GM12878 (cell line): ENCODE results near the gene PTTG1. TPM values are rescaled to one million over a fixed set of nuclear protein-coding genes. Genes with fewer than 3 reads are reported as not detected.
A peak's percentile ranks its signal among the peaks of the same experiment; 100 is the strongest.

Experiments
- ATAC-seq: fragments of 200-7000 bp; cut with Tn5 transposase; 3 replicates; pipeline ENCODE4 v1.9.1; 2020; ENCODE audit warnings: mild to moderate bottlenecking, moderate library complexity
- BruUV-seq: library from RNA; stranded (reverse); fragments of 400-500 nt; replicated peaks from 2 replicates; lab custom pipeline; 2021; lab: Mats Ljungman, UMichigan
- CTCF ChIA-PET: fragments of 300-600 bp; sonication (Branson Sonifier 250); formaldehyde crosslinking; extraction: SDS; loops from one replicate; lab custom pipeline; 2021; ENCODE audit warnings: inconsistent platforms; lab: Yijun Ruan, JAX
- POLR2A ChIA-PET: fragments of 350-600 bp; formaldehyde crosslinking; extraction: SDS; loops from one replicate; lab custom pipeline; 2021; ENCODE audit warnings: inconsistent platforms; lab: Charles Lee
- RAD21 ChIA-PET: fragments of 300-600 bp; sonication (Branson Sonifier 250); formaldehyde crosslinking; loops from one replicate; lab custom pipeline; 2023; ENCODE audit warnings: antibody characterized with exemption; ENCODE audit not compliant: unreplicated experiment; lab: Charles Lee
- SMC1A ChIA-PET: fragments of 300-600 bp; sonication (Branson Sonifier 250); formaldehyde crosslinking; loops from one replicate; lab custom pipeline; 2023; ENCODE audit not compliant: unreplicated experiment, uncharacterized antibody; lab: Charles Lee
- DNase-seq: peaks from one replicate; pipeline ENCODE4 v3.0.0-alpha.2; 2011; ENCODE audit warnings: low read depth, low spot score
- FAIRE-seq: peaks from 3 replicates; lab custom pipeline; 2011; peaks lifted over from hg19 to GRCh38; lab: Jason Lieb, UNC
- H2AFZ ChIP-seq: 2 replicates; pipeline ENCODE4 v1.6.0; 2011; ENCODE audit warnings: low read depth, low read length, control low read depth; ENCODE audit not compliant: control insufficient read depth
- H3K27ac ChIP-seq: 2 replicates; pipeline ENCODE4 v1.5.1; 2011; ENCODE audit warnings: control low read depth; ENCODE audit not compliant: control insufficient read depth, insufficient read depth
- H3K27me3 ChIP-seq, 2 experiments: replicated peaks in 1 of 2; 2 replicates each; pipeline versions ENCODE4 v1.6.0 to v1.6.1; 2011; ENCODE audit warnings: low read length in 1 of 2; ENCODE audit not compliant: control insufficient read depth in 2 of 2, insufficient read depth in 2 of 2
- H3K36me3 ChIP-seq, 2 experiments: 2 replicates each; pipeline ENCODE4 v1.5.1; 2011; ENCODE audit warnings: low read length in 1 of 2; ENCODE audit not compliant: control insufficient read depth in 2 of 2, insufficient read depth in 2 of 2
- H3K4me1 ChIP-seq: 2 replicates; pipeline ENCODE4 v1.6.1; 2011; ENCODE audit warnings: mild to moderate bottlenecking, low read length, moderate library complexity, mixed read lengths; ENCODE audit not compliant: control insufficient read depth, insufficient read depth
- H3K4me2 ChIP-seq: 2 replicates; pipeline ENCODE4 v1.6.0; 2011; ENCODE audit warnings: control low read depth; ENCODE audit not compliant: control insufficient read depth, insufficient read depth
- H3K4me3 ChIP-seq: fragments of 200-600 bp; sonication (generic); 2 replicates; pipeline ENCODE4 v1.5.1; 2016
- H3K79me2 ChIP-seq: 2 replicates; pipeline ENCODE4 v1.6.0; 2011; ENCODE audit warnings: low read length; ENCODE audit not compliant: control insufficient read depth, insufficient read depth
- H3K9ac ChIP-seq: 2 replicates; pipeline ENCODE4 v1.8.0; 2011; ENCODE audit warnings: low read length, control low read depth, mixed read lengths; ENCODE audit not compliant: control insufficient read depth, insufficient read depth
- H3K9me3 ChIP-seq: replicated peaks from 3 replicates; pipeline ENCODE4 v1.5.1; 2011; ENCODE audit warnings: mild to moderate bottlenecking, low read length; ENCODE audit not compliant: control insufficient read depth, insufficient read depth
- H4K20me1 ChIP-seq: 2 replicates; pipeline ENCODE4 v1.6.0; 2011; ENCODE audit not compliant: control insufficient read depth, insufficient read depth
- BHLHE40 ChIP-seq, 2 experiments: fragments of 450-650 bp in 1 of 2; IDR thresholded peaks; 2 replicates each; pipeline ENCODE4 v1.6.1; 2011 to 2017; ENCODE audit warnings: low read depth in 2 of 2, borderline replicate concordance in 1 of 2, improper control_type of control experiment in 1 of 2, low read length in 1 of 2, mild to moderate bottlenecking in 1 of 2
- CREB1 ChIP-seq: IDR thresholded peaks from 2 replicates; pipeline ENCODE4 v1.6.1; 2012; ENCODE audit warnings: low read depth, mild to moderate bottlenecking, inconsistent platforms
- ELK1 ChIP-seq: IDR thresholded peaks from 2 replicates; pipeline ENCODE4 v1.6.1; 2012; ENCODE audit warnings: low read depth, low read length, improper control_type of control experiment
- GABPA ChIP-seq: IDR thresholded peaks from 2 replicates; pipeline ENCODE4 v1.6.1; 2014; ENCODE audit warnings: antibody characterized with exemption, low read depth, mild to moderate bottlenecking, inconsistent platforms
- LARP7 ChIP-seq: fragments of 450-650 bp; IDR thresholded peaks from 2 replicates; pipeline ENCODE4 v1.6.1; 2017; ENCODE audit warnings: mild to moderate bottlenecking
- MEF2B ChIP-seq: fragments of 450-650 bp; IDR thresholded peaks from 2 replicates; pipeline ENCODE4 v1.6.1; 2018; ENCODE audit warnings: mild to moderate bottlenecking, moderate library complexity; ENCODE audit not compliant: partially characterized antibody, poor library complexity, severe bottlenecking
- POLR2AphosphoS5 ChIP-seq: IDR thresholded peaks from 2 replicates; pipeline ENCODE4 v1.6.1; 2011; ENCODE audit warnings: mild to moderate bottlenecking, low read length, inconsistent platforms
- RBBP5 ChIP-seq: fragments of 200-600 bp; sonication (generic); conservative IDR thresholded peaks from 2 replicates; pipeline ENCODE4 v1.6.1; 2016
- SMARCA5 ChIP-seq: fragments of 450-650 bp; IDR thresholded peaks from 2 replicates; pipeline ENCODE4 v1.6.1; 2017; ENCODE audit warnings: mild to moderate bottlenecking
- SRF ChIP-seq, 2 experiments: IDR thresholded peaks; 2 replicates each; pipeline ENCODE4 v1.6.1; 2011; ENCODE audit warnings: low read depth in 2 of 2, low read length in 2 of 2, mild to moderate bottlenecking in 1 of 2, moderate library complexity in 1 of 2
- TAF1 ChIP-seq: IDR thresholded peaks from 2 replicates; pipeline ENCODE4 v1.6.1; 2011; ENCODE audit warnings: mild to moderate bottlenecking, low read depth, low read length, borderline replicate concordance
- YBX1 ChIP-seq: fragments of 450-650 bp; IDR thresholded peaks from 2 replicates; pipeline ENCODE4 v1.6.1; 2016; ENCODE audit warnings: antibody characterized with exemption
- ZBTB33 ChIP-seq: fragments of 450-650 bp; IDR thresholded peaks from 2 replicates; pipeline ENCODE4 v1.6.1; 2017; ENCODE audit warnings: mild to moderate bottlenecking
- WGBS: methylation state at CpG from one replicate; pipeline ENCODE4 v1.1.6; 2016; ENCODE audit warnings: low lambda C conversion rate; ENCODE audit not compliant: insufficient replicate concordance, insufficient coverage; ENCODE audit errors: missing lambda C conversion rate; 5-methylcytosine and 5-hydroxymethylcytosine counted together
- in situ Hi-C: fragments of 300-500 bp; cut with MboI; formaldehyde crosslinking; loops from 9 replicates; pipeline ENCODE4 v1.14.3; 2018; ENCODE audit warnings: mixed read lengths
- intact Hi-C: fragments of 100-400 bp; cut with micrococcal nuclease; formaldehyde crosslinking; loops from one replicate; pipeline ENCODE4 v1.14.2; 2022; ENCODE audit not compliant: unreplicated experiment
- polyA plus RNA-seq, 11 experiments: library from polyadenylated mRNA; depleted of rRNA in 4 of 11; unstranded in 6 of 11; stranded (reverse) in 5 of 11; fragments of >200 nt; fragmentation: Nextera tagmentation in 4 of 11; fragmentation: Illumina TruSeq in 1 of 11; extraction: Ambion mirVana in 4 of 11; extraction: Trizol in 1 of 11; gene quantifications; 1 replicate in 1 of 11; 2 replicates in 10 of 11; pipeline versions ENCODE4 v1.2.1 to v1.2.3, GENCODE V29; 2011 to 2016; ENCODE audit warnings: inconsistent platforms in 2 of 11, missing spikeins in 2 of 11, low read depth in 1 of 11
- total RNA-seq, 4 experiments: library from RNA; depleted of rRNA in 3 of 4; stranded (reverse); fragments of >200 nt in 3 of 4; fragmentation: Illumina TruSeq in 1 of 4; extraction: Trizol in 1 of 4; gene quantifications; 2 replicates each; pipeline versions ENCODE4 v1.2.1 to v1.2.3, GENCODE V29; 2013 to 2021
- TF ChIP-seq, protein P1 (sequence below): fragments of 450-650 bp; IDR thresholded peaks from 2 replicates; pipeline ENCODE4 v1.6.1; 2017; ENCODE audit warnings: mild to moderate bottlenecking, moderate library complexity

The PTTG1 gene
- total and polyA plus RNA-seq, 10 of the 15 experiments (the other 5 are each of a cell fraction or from before 2014, with no cell fraction given), result 154 to 1,033 (median 377) TPM

DNA sequence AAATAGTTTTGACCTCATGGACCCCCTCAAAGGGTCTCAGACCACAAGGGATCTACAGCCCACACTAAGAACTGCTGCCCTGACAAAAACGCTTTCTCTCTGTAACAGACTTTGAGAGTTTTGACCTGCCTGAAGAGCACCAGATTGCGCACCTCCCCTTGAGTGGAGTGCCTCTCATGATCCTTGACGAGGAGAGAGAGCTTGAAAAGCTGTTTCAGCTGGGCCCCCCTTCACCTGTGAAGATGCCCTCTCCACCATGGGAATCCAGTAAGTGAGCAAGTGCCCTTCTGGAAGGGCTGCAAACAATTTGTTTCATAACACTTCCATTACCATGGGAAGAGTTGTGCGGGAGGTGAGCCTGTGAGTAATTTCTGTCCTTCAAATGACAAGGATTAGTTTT is 6.0 kb downstream of the PTTG1 start (continued):
- TF ChIP-seq GABPA (no peak), SRF (IDR thresholded peaks at IDR 0.05; ENCODE audit: low read depth in 2 of 2, low read length in 2 of 2) (no peak), ELK1 (no peak), LARP7 (no peak), TAF1 (no peak), SMARCA5 (no peak), POLR2AphosphoS5 (no peak)
- TF ChIP-seq, all 136 proteins: peak for 0

DNA sequence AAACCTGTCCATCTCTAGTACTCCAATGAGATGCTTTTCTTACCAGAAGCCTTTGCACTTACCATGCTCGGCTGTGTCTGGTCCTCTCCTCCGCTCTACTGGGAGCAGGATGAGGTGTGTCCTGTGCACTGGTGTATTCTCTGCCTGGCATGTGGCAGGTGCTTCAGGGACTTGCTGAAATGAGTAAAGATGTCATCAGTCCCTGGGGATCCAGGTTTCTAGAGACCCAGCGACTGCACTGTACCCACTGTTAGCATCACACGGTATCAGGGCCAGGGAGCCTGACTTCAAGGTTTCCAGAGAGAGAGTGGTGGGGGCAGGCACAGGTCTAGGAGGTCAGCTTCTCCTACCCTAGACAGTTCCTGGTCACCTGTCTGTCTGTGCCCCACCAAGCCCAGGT is 10.5 kb downstream of the PTTG1 start:
- intact Hi-C loops, result loop anchor here (10.0 kb wide), 2 partner anchors 213 to 533 kb away; no protein-coding TSS in a partner anchor
- Histone ChIP-seq H3K36me3 (peaks cover 4 to 5% of the 10 kb centered on the region in 2 experiments), H3K27ac (no peak overlapping the region), H3K4me2 (no peak overlapping the region; the same call in 1 of the 2 replicates), H4K20me1 (no peaks in the 10 kb centered on the region), H3K4me1 (peaks cover 31% of the 10 kb centered on the region), H3K79me2 (no peaks in the 10 kb centered on the region; the same call in 1 of the 2 replicates), H3K9ac (no peak overlapping the region)
- no TSS peak for BruUV-seq
- RAD21 ChIA-PET, result interaction anchor here (0.8 to 1.2 kb wide), 5 partner anchors 8 to 36 kb away, joined by 3 to 5 read pairs (median 4); partner anchors contain the start of genes PTTG1 and SLU7
- POLR2A ChIA-PET, result interaction anchor here (4.7 kb wide), 1 partner anchor 9 kb away, joined by 45 read pairs; the partner anchor contains the start of gene PTTG1
- FAIRE-seq (no peak), ATAC-seq (peak; percentile 23)
- SMC1A ChIA-PET, result interaction anchor here (4.7 kb wide), 1 partner anchor 9 kb away, joined by 61 read pairs; the partner anchor contains the start of gene PTTG1
- TF ChIP-seq MEF2B (peak; percentile 78), RBBP5 (no peak), YBX1 (no peak), CREB1 (no peak), ZBTB33 (no peak), BHLHE40 (IDR thresholded peaks at IDR 0.05; ENCODE audit: borderline replicate concordance in 1 of 2, low read depth in 2 of 2, low read length in 1 of 2) (0 out of 4 replicates have a peak, but pooled peaks of 1 of the 2 experiments have one; percentile 33)
- TF ChIP-seq, protein P1, sequence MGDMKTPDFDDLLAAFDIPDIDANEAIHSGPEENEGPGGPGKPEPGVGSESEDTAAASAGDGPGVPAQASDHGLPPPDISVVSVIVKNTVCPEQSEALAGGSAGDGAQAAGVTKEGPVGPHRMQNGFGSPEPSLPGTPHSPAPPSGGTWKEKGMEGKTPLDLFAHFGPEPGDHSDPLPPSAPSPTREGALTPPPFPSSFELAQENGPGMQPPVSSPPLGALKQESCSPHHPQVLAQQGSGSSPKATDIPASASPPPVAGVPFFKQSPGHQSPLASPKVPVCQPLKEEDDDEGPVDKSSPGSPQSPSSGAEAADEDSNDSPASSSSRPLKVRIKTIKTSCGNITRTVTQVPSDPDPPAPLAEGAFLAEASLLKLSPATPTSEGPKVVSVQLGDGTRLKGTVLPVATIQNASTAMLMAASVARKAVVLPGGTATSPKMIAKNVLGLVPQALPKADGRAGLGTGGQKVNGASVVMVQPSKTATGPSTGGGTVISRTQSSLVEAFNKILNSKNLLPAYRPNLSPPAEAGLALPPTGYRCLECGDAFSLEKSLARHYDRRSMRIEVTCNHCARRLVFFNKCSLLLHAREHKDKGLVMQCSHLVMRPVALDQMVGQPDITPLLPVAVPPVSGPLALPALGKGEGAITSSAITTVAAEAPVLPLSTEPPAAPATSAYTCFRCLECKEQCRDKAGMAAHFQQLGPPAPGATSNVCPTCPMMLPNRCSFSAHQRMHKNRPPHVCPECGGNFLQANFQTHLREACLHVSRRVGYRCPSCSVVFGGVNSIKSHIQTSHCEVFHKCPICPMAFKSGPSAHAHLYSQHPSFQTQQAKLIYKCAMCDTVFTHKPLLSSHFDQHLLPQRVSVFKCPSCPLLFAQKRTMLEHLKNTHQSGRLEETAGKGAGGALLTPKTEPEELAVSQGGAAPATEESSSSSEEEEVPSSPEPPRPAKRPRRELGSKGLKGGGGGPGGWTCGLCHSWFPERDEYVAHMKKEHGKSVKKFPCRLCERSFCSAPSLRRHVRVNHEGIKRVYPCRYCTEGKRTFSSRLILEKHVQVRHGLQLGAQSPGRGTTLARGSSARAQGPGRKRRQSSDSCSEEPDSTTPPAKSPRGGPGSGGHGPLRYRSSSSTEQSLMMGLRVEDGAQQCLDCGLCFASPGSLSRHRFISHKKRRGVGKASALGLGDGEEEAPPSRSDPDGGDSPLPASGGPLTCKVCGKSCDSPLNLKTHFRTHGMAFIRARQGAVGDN, result peak; percentile 10; the same call in 1 of the 2 replicates
- TF ChIP-seq, all 136 proteins: peak for 3
- WGBS, result 40% methylated on average over 4 of the region's 4 CpGs
- H3K9me3 ChIP-seq, result no peaks in the 10 kb centered on the region
- no peak for DNase-seq
- CTCF ChIA-PET, result interaction anchor here (0.8 to 1.5 kb wide), 2 partner anchors 8 to 10 kb away, joined by 4 read pairs; no protein-coding TSS in a partner anchor
- H2AFZ ChIP-seq, result peak overlapping the region; percentile 26
- in situ Hi-C loops, result loop anchor here (10.0 kb wide), 2 partner anchors 353 to 1113 kb away; partner anchors contain the start of gene GABRB2
- no peak overlapping the region for H3K4me3 ChIP-seq
- no peaks in the 10 kb centered on the region for H3K27me3 ChIP-seq
